NCI-H1417 treated with DMSO at 0.1 percent for 48 hours (cell line): ENCODE measurements around the gene GAA.

Experiments
- DNase-seq: peaks from one replicate; lab custom pipeline; 2025; lab: John Stamatoyannopoulos, UW

Gene GAA

GRCh38 chr17:80117491-80118401, 16.4 kb downstream of the GAA start:
- DNase-seq: no peak

GRCh38 chr17:80118601-80119270, 17.4 kb downstream of the GAA start:
- no peak for DNase-seq

GRCh38 chr17:80119271-80119791, 17.9 kb downstream of the GAA start:
- DNase-seq: no peak

GRCh38 chr17:80119839-80120238, 18.5 kb downstream of the GAA start:
- DNase-seq: no peak

GRCh38 chr17:80122026-80122575, 20.7 kb downstream of the GAA start:
- DNase-seq: no peak

GRCh38 chr17:80122926-80123505, 21.6 kb downstream of the GAA start:
- DNase-seq: no peak

- no peak for DNase-seq
Observed at GRCh38 chr17:80123791-80124190, 22.4 kb downstream of the GAA start.

- DNase-seq: no peak
Observed at GRCh38 chr17:80124351-80124981, 23.1 kb downstream of the GAA start.

- DNase-seq: no peak
Observed at GRCh38 chr17:80125656-80126448, 24.5 kb downstream of the GAA start.

- DNase-seq: no peak
Observed at GRCh38 chr17:80126449-80126715, 25.0 kb downstream of the GAA start.

- DNase-seq: no peak
Observed at GRCh38 chr17:80129006-80129565, 27.7 kb downstream of the GAA start.

GRCh38 chr17:80130992-80131391, 29.6 kb downstream of the GAA start:
- DNase-seq: no peak

- no peak for DNase-seq
Observed at GRCh38 chr17:80132906-80133625, 31.7 kb downstream of the GAA start.

- DNase-seq: no peak
Observed at GRCh38 chr17:80133626-80133970, 32.2 kb downstream of the GAA start.

GRCh38 chr17:80137131-80137530, 35.8 kb downstream of the GAA start:
- no peak for DNase-seq

- no peak for DNase-seq
Observed at GRCh38 chr17:80138856-80139426, 37.6 kb downstream of the GAA start.

- no peak for DNase-seq
Observed at GRCh38 chr17:80141463-80142165, 40.2 kb downstream of the GAA start.

GRCh38 chr17:80142929-80143328, 41.5 kb downstream of the GAA start:
- DNase-seq: no peak
